GM15510 (cell line): Measurements from ENCODE around the gene GPAM.

Experiments used
- POLR2A ChIP-seq: IDR thresholded peaks from 3 replicates; pipeline ENCODE4 v1.6.1; 2011; ENCODE audit warnings: borderline replicate concordance; ENCODE audit not compliant: insufficient read length; ENCODE audit errors: extremely low read depth

Gene GPAM, protein sequence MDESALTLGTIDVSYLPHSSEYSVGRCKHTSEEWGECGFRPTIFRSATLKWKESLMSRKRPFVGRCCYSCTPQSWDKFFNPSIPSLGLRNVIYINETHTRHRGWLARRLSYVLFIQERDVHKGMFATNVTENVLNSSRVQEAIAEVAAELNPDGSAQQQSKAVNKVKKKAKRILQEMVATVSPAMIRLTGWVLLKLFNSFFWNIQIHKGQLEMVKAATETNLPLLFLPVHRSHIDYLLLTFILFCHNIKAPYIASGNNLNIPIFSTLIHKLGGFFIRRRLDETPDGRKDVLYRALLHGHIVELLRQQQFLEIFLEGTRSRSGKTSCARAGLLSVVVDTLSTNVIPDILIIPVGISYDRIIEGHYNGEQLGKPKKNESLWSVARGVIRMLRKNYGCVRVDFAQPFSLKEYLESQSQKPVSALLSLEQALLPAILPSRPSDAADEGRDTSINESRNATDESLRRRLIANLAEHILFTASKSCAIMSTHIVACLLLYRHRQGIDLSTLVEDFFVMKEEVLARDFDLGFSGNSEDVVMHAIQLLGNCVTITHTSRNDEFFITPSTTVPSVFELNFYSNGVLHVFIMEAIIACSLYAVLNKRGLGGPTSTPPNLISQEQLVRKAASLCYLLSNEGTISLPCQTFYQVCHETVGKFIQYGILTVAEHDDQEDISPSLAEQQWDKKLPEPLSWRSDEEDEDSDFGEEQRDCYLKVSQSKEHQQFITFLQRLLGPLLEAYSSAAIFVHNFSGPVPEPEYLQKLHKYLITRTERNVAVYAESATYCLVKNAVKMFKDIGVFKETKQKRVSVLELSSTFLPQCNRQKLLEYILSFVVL

DNA sequence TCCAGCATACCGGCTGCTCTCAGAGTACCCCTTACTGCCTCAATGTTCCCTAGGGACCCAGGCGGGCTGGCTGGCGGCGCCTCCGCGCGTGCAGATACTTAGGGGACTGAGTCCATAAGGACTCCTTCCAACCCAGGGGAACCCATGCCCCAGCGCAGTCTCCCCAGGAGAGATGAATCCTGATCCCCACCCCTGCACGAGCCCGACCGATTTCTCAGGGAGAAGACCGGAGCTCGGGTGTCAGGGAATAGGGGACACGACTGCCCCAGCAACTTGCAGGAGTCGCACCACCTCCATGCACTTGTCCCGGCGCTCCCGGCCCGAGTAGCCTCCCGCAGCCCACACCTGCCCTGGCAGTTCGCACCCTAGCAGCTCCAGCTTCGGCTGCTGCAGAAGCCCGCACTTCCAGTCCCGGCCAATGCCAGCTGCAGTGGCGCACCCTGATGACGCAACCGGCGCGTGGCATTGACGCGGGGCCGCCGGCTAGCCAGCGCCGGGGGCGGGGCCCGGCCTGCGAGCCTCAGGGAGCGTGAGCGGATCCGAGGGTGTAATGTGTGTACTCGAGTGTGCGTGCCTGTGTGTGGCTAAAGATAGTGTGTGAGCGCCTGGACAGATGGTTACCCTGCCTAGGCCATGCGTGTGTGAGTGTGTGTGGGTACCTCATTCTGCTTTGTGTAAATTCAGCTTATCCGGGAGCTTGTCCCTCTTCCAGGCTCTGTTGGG, at the start of gene GPAM:
Gene GPAM (minus strand): TSS at position 437 of the 723 bp plus-strand sequence. CDS start 1,981 bp downstream, outside the sequence.
- peak; percentile 88 for TF ChIP-seq POLR2A

DNA sequence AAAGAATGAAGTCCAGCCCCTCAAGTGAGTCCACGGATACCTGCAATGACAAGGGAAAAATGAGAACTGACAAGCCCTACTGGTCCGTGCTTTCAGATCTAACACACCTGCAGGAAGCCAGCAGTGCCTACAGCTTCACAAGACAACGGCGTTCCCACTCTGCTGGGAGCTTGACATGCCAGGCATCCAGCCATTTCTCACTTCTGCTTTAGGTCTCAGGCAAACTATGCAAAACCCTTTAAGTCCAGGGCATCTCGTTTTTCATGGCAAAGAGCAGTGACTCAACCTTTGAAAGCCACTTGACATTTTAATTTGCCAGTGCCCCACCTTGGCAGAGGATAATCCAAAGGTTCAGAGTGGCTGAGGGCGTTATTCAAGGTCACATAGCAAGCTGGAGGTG, 49.1 kb upstream of the GPAM start:
- no peak for TF ChIP-seq POLR2A

DNA sequence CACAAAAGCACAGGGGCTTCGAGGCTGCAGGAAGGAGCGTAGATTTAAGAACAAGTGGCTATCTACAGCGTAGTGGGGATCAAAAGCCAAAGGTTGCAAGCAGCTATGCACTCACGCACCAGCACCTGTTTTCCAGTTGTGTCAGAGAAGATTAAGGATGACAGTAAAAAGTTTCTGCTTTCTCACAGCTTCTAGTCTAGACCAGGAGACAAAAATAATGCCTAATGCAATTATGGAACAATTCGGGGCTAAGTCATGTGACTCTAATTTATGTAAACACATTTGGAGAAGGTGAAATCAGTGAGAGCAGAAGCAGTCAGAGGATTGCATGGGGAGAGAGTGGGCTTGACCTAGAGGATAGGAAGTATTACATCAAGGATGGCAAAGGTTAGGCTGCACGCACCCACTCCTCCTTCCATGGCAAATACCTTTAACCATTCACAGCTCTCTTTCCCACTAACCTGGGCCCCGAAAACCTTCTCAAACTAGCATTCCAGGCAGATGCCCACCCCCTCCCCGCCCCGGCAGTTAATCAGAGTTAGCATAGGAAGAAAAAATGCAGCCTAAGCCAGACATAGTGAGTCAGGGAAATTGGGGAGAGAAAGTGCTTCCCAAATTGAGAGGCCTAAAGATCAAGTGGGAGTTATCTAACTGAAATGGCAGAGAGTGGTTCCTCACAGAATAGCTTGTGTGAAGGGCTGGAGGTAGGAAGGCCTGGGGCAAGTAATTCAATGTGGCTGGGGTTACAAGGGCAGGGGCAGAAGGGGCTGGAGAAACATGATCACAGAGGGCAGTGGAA, 48.2 kb upstream of the GPAM start:
- TF ChIP-seq POLR2A, result no peak

DNA sequence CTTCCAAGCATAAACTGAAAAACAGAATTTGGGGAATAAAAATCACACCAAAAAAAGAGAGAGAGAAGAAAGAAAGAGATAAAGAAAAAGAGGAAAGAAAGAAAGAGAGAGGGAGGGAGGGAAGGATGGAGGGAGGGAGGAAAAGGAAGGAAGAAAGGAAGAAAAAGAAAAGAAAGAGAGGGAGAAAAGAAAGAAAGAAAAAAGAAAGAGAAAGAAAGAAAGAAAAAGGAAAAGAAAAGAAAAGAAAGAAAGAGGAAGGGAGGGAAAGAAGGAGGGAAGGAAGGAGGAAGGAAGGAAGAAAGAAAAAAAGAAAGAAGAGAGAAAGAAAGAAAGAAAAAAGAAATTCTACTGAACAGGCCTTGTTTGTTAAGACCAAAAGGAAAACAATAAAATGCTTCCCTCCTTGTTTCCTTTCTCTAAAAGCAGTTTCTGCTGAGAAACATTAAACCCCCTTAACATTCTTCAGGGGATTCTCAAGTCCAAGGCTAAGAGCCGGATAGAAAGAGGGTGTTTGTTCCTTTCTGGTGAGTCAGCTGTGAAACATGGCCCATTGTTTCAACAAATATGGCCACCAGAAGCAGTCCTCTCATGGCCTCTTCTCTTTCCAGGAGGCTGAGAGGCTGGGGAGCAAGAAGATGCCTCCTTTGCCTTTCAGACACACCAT, 46.9 kb upstream of the GPAM start:
- TF ChIP-seq POLR2A, result no peak

DNA sequence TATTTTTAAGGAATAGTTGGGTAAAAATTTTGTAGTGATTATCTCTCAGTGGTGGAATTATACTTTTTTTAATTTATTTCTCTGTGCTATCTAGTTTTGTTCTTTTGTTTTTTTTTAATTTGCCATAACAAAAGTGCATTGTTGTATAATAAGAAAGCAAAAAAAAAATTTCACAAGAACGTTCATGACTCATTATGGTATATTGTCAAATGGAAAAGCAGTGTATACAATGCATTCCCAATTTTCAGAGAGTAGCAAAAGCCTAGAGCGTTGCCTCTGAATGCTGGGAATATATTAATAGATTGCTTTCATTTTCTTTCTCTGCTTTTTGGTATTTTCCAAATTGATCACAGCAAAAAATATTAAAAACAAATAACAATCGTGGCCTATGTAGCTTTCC, 46.3 kb upstream of the GPAM start:
- TF ChIP-seq POLR2A, result no peak

DNA sequence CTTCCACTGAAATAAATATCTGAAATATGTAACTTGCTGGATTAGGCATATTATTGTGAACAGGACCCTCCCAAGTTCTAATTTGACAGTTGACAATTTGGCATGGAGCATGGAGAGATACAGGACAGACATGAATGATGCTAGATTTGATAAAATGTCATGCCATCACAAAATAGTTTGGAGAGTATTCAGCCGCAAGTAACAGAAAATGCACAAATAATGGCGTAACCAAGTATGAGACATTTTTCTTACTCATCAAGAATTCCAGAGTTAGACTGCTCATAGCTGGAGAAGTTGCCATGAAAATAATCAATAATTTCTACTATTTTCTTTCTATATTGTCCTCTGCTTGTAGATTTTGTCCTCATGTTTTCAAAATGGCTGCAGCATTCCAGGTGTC, 45.5 kb upstream of the GPAM start:
- no peak for TF ChIP-seq POLR2A

- no peak for TF ChIP-seq POLR2A
These were observed 43.9 kb upstream of the GPAM start for GRCh38 chr10:112227331-112227987.

GRCh38 chr10:112226439-112227248, 43.1 kb upstream of the GPAM start:
- TF ChIP-seq POLR2A, result no peak

DNA sequence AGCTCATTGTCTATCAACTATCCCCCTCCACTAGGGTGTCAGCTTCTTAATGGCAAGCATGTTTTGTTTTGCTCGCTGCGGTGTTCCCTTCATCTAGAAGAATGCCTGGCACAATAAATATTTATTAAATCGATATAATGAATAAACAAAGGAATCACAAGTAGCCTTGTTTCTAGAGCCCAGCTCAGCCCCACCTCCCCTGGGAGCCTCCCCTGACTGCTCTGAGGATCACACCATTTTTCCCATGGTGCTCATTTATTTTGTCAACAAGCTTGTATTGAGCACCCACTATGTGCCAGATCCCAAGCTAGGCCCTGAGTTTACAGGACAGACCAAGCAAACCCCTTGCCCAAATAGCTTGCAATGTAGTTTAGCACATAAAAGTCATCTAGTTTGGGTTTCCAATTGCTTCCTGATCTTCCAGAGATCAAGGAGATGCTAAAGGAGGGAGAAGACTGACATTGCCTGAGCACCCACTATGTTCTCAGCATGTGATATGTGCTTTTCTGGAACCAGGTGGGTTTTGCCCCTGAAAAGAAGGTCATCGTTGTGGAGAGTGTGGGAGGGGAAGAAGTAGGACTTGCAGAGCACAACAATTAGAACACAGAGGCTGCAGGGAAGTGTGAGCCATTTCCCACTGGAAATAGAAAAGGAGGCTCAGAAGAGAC, 42.3 kb upstream of the GPAM start:
- no peak for TF ChIP-seq POLR2A

DNA sequence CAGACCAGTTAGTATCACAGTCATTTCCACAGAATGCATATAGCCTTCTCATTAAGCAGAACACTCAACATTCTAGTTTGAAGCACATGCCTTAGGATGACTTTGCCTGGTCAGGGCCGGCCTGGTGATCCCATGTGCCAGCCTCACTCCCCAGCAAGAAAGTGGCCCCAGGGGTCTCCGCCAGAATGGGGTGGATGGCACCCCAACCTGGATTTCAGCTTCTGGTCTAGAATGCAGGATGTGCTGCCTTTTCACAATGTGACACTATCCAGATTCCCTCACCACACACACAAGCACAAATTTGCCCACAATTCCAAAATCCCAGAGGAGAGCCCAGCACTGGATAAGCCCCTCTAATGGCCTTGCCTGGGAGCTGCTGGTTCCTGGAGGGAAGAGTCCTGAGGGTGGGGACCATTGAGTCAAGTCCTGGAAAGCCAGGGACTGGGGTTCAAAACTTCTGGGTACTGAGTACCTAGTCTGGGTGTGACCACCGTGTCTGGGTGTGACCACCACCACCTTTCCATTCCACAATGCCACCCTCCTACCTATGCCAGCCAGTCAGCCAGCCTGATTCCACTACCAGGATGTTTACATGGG, 41.5 kb upstream of the GPAM start:
- no peak for TF ChIP-seq POLR2A

DNA sequence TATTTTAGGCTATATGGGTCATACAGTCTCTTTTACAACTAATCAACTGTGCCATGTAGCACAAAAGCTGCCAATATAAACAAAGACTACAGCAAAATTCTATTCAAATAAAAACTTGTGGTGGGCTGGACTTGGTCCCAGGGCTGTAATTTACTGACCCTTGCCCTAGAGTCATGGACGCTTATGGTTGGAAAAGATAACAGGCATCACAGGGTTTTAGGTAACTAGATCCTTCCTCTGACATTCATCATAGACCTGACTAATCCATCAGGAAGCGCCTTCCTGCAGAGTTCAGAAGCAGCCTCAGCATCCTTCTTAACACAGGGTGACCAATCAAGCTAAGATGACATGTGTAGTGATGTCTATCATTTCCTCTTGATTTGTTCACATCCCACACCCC, 40.2 kb upstream of the GPAM start:
- no peak for TF ChIP-seq POLR2A

DNA sequence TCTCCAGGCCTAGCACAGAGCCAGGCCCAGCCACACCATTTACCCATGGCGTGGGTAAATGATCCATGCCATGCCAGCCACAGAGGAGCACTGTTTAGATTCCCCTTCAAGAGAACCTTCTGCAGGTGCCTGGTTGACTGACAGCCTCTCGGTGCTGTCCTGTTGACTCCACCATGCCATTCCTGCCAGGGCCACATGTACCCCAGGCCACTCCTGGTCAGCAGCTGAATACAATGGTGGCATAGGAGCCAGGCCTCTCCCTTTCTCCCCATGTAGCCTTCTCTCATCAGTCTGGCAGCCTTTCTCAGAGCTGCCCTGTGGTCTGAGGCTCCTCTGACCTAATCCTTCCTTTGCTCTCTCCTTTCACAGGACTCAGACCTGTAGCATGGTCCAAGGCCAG, 39.2 kb upstream of the GPAM start:
- no peak for TF ChIP-seq POLR2A
